DOHH2 (cell line): Measurements from ENCODE around the gene MEIG1.

Experiments used
- EZH2phosphoT487 ChIP-seq: fragments of 200-600 bp; sonication (generic); IDR thresholded peaks from 2 replicates; pipeline ENCODE4 v1.6.1; 2017; ENCODE audit warnings: borderline replicate concordance, mild to moderate bottlenecking, antibody characterized with exemption, low read length, moderate library complexity, mixed read lengths
- TF ChIP-seq, protein P1 (sequence below): fragments of 200-600 bp; sonication (generic); IDR thresholded peaks from one replicate; pipeline ENCODE4 v1.5.1; 2014; ENCODE audit warnings: antibody characterized with exemption, mild to moderate bottlenecking, low read depth, low read length; ENCODE audit not compliant: poor library complexity, severe bottlenecking

DNA sequence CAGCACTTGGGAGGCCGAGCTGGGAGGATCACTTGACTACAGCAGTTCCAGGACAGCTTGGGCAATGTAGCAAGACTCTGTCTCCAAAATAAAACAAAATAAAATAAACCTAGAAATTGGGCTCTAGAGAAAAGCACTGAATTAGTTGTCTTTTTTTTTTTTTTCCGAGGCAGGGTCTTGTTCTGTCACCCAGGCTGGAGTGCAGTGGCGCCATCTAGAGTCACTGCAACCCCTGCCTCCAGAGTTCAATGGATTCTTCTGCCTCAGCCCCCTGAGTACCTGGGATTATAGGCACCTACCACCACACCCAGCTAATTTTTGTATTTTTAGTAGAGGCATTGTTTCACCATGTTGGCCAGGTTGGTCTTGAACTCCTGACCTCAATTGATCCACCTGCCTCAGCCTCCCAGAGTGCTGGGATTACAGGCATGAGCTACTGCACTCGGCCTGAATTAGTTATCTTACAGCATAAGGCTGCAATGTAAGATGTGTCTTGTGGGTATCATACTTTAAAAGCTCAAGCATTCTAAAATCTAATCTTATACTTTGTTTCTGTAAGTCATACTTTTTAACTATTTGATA, 12.8 kb downstream of the MEIG1 start:
- TF ChIP-seq, protein P1, sequence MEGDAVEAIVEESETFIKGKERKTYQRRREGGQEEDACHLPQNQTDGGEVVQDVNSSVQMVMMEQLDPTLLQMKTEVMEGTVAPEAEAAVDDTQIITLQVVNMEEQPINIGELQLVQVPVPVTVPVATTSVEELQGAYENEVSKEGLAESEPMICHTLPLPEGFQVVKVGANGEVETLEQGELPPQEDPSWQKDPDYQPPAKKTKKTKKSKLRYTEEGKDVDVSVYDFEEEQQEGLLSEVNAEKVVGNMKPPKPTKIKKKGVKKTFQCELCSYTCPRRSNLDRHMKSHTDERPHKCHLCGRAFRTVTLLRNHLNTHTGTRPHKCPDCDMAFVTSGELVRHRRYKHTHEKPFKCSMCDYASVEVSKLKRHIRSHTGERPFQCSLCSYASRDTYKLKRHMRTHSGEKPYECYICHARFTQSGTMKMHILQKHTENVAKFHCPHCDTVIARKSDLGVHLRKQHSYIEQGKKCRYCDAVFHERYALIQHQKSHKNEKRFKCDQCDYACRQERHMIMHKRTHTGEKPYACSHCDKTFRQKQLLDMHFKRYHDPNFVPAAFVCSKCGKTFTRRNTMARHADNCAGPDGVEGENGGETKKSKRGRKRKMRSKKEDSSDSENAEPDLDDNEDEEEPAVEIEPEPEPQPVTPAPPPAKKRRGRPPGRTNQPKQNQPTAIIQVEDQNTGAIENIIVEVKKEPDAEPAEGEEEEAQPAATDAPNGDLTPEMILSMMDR: peak; percentile 81
- no peak for TF ChIP-seq EZH2phosphoT487
